Measurements from ENCODE around the gene ACER2. TPM values are rescaled to one million over a fixed set of nuclear protein-coding genes. Genes with fewer than 3 reads are reported as not detected.

The ACER2 gene
- total and polyA plus RNA-seq, 2 of the 8 experiments (the other 6 are each of a cell fraction or from before 2014, with no cell fraction given), result 7.4 to 8.8 TPM

- POLR2A ChIA-PET (ENCODE audit: partially characterized antibody), result interaction anchor here (0.7 to 2.1 kb wide), 6 partner anchors 9 to 1301 kb away, joined by 3 to 9 read pairs (median 4); no protein-coding TSS in a partner anchor
- H3K36me3 ChIP-seq (ENCODE audit: control insufficient read depth in 2 of 4, insufficient read depth in 4 of 4, low read length in 3 of 4), result peaks cover 11 to 70% (median 36%) of the 10 kb centered on the region in 4 experiments
- CTCF ChIA-PET (ENCODE audit: partially characterized antibody), result interaction anchor here (1.5 kb wide), 1 partner anchor 92 kb away, joined by 3 read pairs; no protein-coding TSS in a partner anchor
- peak; percentile 69; the same call in 1 of the 2 replicates for TF ChIP-seq POLR2AphosphoS5 (IDR thresholded peaks at IDR 0.05; ENCODE audit: low read depth, low read length)
Observed at GRCh38 chr9:19372567-19372966, 36.2 kb upstream of the ACER2 start.

More at GRCh38 chr9:19372567-19372966, 36.2 kb upstream of the ACER2 start:
- H2BK5ac ChIP-seq (ENCODE audit: low read depth, low read length), result no peak overlapping the region
- H4K20me1 ChIP-seq (replicated peaks in 1 of 2; ENCODE audit: control insufficient read depth in 1 of 2, insufficient read depth in 2 of 2, low read length in 2 of 2), result peaks cover 2 to 5% of the 10 kb centered on the region in 2 experiments
- H3K79me1 ChIP-seq (ENCODE audit: low read depth, low read length), result no peaks in the 10 kb centered on the region
- H3K4me2 ChIP-seq (ENCODE audit: insufficient read depth in 1 of 2, low read depth in 2 of 2, low read length in 2 of 2), result no peak overlapping the region
- H3K4ac ChIP-seq (replicated peaks; ENCODE audit: insufficient read length, low read depth, low read length), result no peak overlapping the region
- WGBS, 2 experiments (ENCODE audit: extremely low coverage in 1 of 2, insufficient coverage in 1 of 2, insufficient read length in 1 of 2, insufficient replicate concordance in 2 of 2, low coverage in 1 of 2, low lambda C conversion rate in 2 of 2, missing lambda C conversion rate in 1 of 2), result 85% methylated on average over 7 of the region's 8 CpGs; no CpG with 5 or more reads in 1 of the 2 experiments
- H2BK120ac ChIP-seq (replicated peaks; ENCODE audit: low read depth, low read length), result no peak overlapping the region
- no peak overlapping the region for H3K14ac ChIP-seq (ENCODE audit: insufficient read length)
- no peaks in the 10 kb centered on the region for H3K4me1 ChIP-seq (replicated peaks in 1 of 4; ENCODE audit: control insufficient read depth in 3 of 4, insufficient read depth in 4 of 4, low read length in 3 of 4)
- no peak overlapping the region for H2BK15ac ChIP-seq (ENCODE audit: low read length)
- no peaks in the 10 kb centered on the region for H3K27me3 ChIP-seq (replicated peaks in 1 of 4; ENCODE audit: control insufficient read depth in 3 of 4, extremely low read depth in 1 of 4, insufficient read depth in 3 of 4, low read length in 3 of 4)
- H3K4me3 ChIP-seq (ENCODE audit: extremely low read depth in 1 of 4, insufficient read depth in 2 of 4, low read depth in 3 of 4, low read length in 4 of 4), result no peak overlapping the region
- FAIRE-seq (no peak), DNase-seq (ENCODE audit: low read depth in 1 of 2, low spot score in 2 of 2) (no peak)
- no peak overlapping the region for H3K9ac ChIP-seq (replicated peaks in 1 of 4; ENCODE audit: extremely low read depth in 1 of 4, low read depth in 3 of 4, low read length in 3 of 4)
- H3K79me2 ChIP-seq (ENCODE audit: control insufficient read depth in 1 of 2, insufficient read depth in 2 of 2, low read length in 2 of 2), result peaks cover 0 to 7% of the 10 kb centered on the region in 2 experiments; a peak in 1 of 4 replicates
- H4K8ac ChIP-seq (ENCODE audit: extremely low read depth, insufficient read depth, low read length), result peak overlapping the region; percentile 66; the same call in 1 of the 2 replicates
- no peak overlapping the region for H2AFZ ChIP-seq (ENCODE audit: low read length)
- H3K23me2 ChIP-seq (ENCODE audit: low read depth, low read length), result no peaks in the 10 kb centered on the region
- no peak overlapping the region for H4K5ac ChIP-seq (ENCODE audit: insufficient read length, low read depth, low read length)
- H3K18ac ChIP-seq (ENCODE audit: extremely low read depth, low read length), result no peak overlapping the region
- no peak overlapping the region for H3K27ac ChIP-seq (ENCODE audit: low read depth, low read length)
- no peaks in the 10 kb centered on the region for H3K9me3 ChIP-seq (ENCODE audit: insufficient read depth in 2 of 2, low read depth in 1 of 2, low read length in 1 of 2)
- no peak overlapping the region for H2AK5ac ChIP-seq (ENCODE audit: low read depth, low read length)
- H2BK12ac ChIP-seq (ENCODE audit: low read depth, low read length), result no peak overlapping the region
- no peak overlapping the region for H3K23ac ChIP-seq (ENCODE audit: insufficient read length)
- no peak overlapping the region for H4K91ac ChIP-seq (replicated peaks; ENCODE audit: insufficient read length, low read length)
- no peak overlapping the region for H2BK20ac ChIP-seq (ENCODE audit: low read length)
- no peak overlapping the region for H3K56ac ChIP-seq (replicated peaks; ENCODE audit: insufficient read length, low read depth, low read length)

Data from H1 (cell line).